SU-DHL-6 (cell line): ENCODE measurements around the gene MRGPRD.

Experiments used
- H2AFZ ChIP-seq: fragments of 200-600 bp; sonication (generic); 2 replicates; pipeline ENCODE4 v1.6.1; 2014; ENCODE audit warnings: low read depth, mild to moderate bottlenecking, moderate library complexity, mixed read lengths, antibody characterized with exemption, low read length; ENCODE audit not compliant: severe bottlenecking
- H3F3A ChIP-seq: fragments of 200-600 bp; shearing (Covaris generic); 2 replicates; pipeline ENCODE4 v1.6.0; 2016; ENCODE audit warnings: antibody characterized with exemption, mild to moderate bottlenecking; ENCODE audit not compliant: insufficient read depth
- H3K27ac ChIP-seq: fragments of 200-600 bp; sonication (generic); 2 replicates; pipeline ENCODE4 v1.5.1; 2016; ENCODE audit warnings: low read depth, mild to moderate bottlenecking, low read length, moderate library complexity, mixed read lengths
- H3K27me3 ChIP-seq: fragments of 200-600 bp; sonication (generic), shearing (Covaris generic); 2 replicates; pipeline ENCODE4 v1.6.0; 2014; ENCODE audit warnings: mild to moderate bottlenecking, low read length
- H3K36me3 ChIP-seq: fragments of 200-600 bp; sonication (generic); 2 replicates; pipeline ENCODE4 v1.6.1; 2014; ENCODE audit warnings: mild to moderate bottlenecking, low read length, mixed read lengths
- H3K4me2 ChIP-seq: fragments of 300-600, 200-600 bp; shearing (Covaris generic), sonication (generic); 2 replicates; pipeline ENCODE4 v1.6.0; 2014; ENCODE audit warnings: low read length, low read depth, mild to moderate bottlenecking; ENCODE audit not compliant: poor library complexity, severe bottlenecking
- H3K4me3 ChIP-seq: fragments of 200-600 bp; sonication (generic); 2 replicates; pipeline ENCODE4 v1.5.1; 2014; ENCODE audit warnings: antibody characterized with exemption, low read length, mild to moderate bottlenecking, mixed read lengths; ENCODE audit not compliant: insufficient read depth, poor library complexity, severe bottlenecking
- H3K79me2 ChIP-seq: fragments of 200-600 bp; sonication (generic); 2 replicates; pipeline ENCODE4 v1.6.1; 2014; ENCODE audit warnings: mild to moderate bottlenecking, low read length, moderate library complexity; ENCODE audit not compliant: insufficient read depth
- H3K9ac ChIP-seq: fragments of 200-600 bp; sonication (generic); 2 replicates; pipeline ENCODE4 v1.7.0; 2014; ENCODE audit warnings: mild to moderate bottlenecking, low read length
- H3K9me2 ChIP-seq: fragments of 200-600 bp; sonication (generic); replicated peaks from 2 replicates; pipeline ENCODE4 v1.6.1; 2014; ENCODE audit warnings: low read length; ENCODE audit not compliant: insufficient read depth
- H3K9me3 ChIP-seq: fragments of 200-600 bp; sonication (generic); 2 replicates; pipeline ENCODE4 v1.6.1; 2014; ENCODE audit warnings: low read length, mixed read lengths; ENCODE audit not compliant: insufficient read depth
- H4K20me1 ChIP-seq: fragments of 200-600 bp; sonication (generic); 2 replicates; pipeline ENCODE4 v1.6.1; 2014; ENCODE audit warnings: low read depth, mild to moderate bottlenecking, antibody characterized with exemption, low read length, moderate library complexity, mixed read lengths
- CTCF ChIP-seq: fragments of 200-600 bp; sonication (generic); IDR thresholded peaks from one replicate; pipeline ENCODE4 v1.5.1; 2017; ENCODE audit warnings: antibody characterized with exemption, mild to moderate bottlenecking, low read length, moderate library complexity; ENCODE audit not compliant: insufficient read depth, poor library complexity, severe bottlenecking
- EZH2phosphoT487 ChIP-seq: fragments of 200-600 bp; sonication (generic), shearing (Covaris generic); conservative IDR thresholded peaks from 2 replicates; pipeline ENCODE4 v1.6.1; 2018; ENCODE audit warnings: mild to moderate bottlenecking, antibody characterized with exemption, low read length, moderate library complexity, mixed read lengths

MRGPRD gene

DNA sequence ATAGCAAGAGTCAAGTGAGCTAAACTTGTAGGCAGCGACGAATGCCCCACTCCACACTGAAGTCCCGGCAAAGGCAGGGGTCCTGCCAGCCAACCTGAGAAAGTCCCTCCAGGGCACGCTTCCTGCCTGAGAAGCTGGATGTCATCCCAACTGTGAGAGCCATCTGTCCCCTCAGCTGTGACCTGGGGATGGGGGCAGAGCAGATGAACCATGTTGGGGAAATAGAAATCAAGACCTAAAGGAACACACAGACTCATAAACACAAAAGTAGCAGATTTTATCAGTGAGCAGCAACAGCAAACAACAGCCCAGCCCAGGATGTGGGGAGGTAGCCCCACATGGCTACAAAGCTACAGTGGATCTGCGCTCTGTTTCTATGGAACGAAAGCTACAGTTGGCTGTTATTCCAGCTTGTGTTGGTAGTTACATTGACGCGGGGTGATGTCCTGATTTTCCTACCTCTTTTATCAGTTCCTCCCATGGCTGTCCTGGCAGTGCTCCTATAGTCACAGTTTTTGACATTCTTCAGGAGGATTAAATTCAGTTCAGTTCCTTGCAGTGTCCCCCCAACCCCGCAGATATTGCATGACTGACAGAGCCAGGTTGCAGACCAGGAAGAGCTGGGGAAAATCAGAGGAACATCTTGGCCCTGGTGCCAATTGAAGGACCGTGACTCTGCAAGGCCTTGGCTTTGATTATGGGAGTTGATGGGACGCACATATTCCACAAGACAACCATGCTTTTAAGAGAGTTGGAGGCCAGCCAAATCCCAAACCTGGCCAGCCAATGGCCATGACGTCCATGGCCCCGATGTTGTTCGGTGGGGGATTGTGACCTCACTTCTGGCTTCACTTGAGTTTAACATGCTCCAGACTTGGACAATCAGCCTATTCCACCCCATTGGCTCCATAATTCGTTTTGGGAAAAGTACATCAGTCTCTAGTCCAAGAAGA lies 14.6 kb downstream of the MRGPRD start:
- Histone ChIP-seq H3K9ac (no peak overlapping the region), H3K4me2 (no peak overlapping the region), H2AFZ (no peak overlapping the region), H3K27ac (no peak overlapping the region), H3K9me2 (no peaks in the 10 kb centered on the region), H3K27me3 (no peaks in the 10 kb centered on the region), H4K20me1 (no peaks in the 10 kb centered on the region), H3K9me3 (no peaks in the 10 kb centered on the region), H3K36me3 (no peaks in the 10 kb centered on the region), H3K4me3 (no peak overlapping the region), H3F3A (no peaks in the 10 kb centered on the region), H3K79me2 (no peaks in the 10 kb centered on the region)
- TF ChIP-seq EZH2phosphoT487 (no peak), CTCF (no peak)

- H3K9me2 ChIP-seq = no peaks in the 10 kb centered on the region
- H4K20me1 ChIP-seq = no peaks in the 10 kb centered on the region
- H3K4me2 ChIP-seq = no peak overlapping the region
- no peaks in the 10 kb centered on the region for H3K36me3 ChIP-seq
- no peak overlapping the region for H2AFZ ChIP-seq
- H3K9ac ChIP-seq = no peak overlapping the region
- H3K9me3 ChIP-seq = no peaks in the 10 kb centered on the region
- no peaks in the 10 kb centered on the region for H3K79me2 ChIP-seq
- H3K27ac ChIP-seq = no peak overlapping the region
- H3F3A ChIP-seq = no peaks in the 10 kb centered on the region
- no peak overlapping the region for H3K4me3 ChIP-seq
- TF ChIP-seq EZH2phosphoT487 (no peak), CTCF (no peak)
- H3K27me3 ChIP-seq = no peaks in the 10 kb centered on the region
Observed at GRCh38 chr11:68963779-68964178, 17.0 kb downstream of the MRGPRD start.

- no peak overlapping the region for H3K4me2 ChIP-seq
- no peak overlapping the region for H3K27ac ChIP-seq
- no peaks in the 10 kb centered on the region for H4K20me1 ChIP-seq
- H3K79me2 ChIP-seq = no peaks in the 10 kb centered on the region
- no peak overlapping the region for H3K9ac ChIP-seq
- no peaks in the 10 kb centered on the region for H3K9me3 ChIP-seq
- no peaks in the 10 kb centered on the region for H3K9me2 ChIP-seq
- H3K4me3 ChIP-seq = no peak overlapping the region
- TF ChIP-seq CTCF (no peak), EZH2phosphoT487 (no peak)
- no peaks in the 10 kb centered on the region for H3K36me3 ChIP-seq
- no peaks in the 10 kb centered on the region for H3F3A ChIP-seq
- H3K27me3 ChIP-seq = no peaks in the 10 kb centered on the region
- no peak overlapping the region for H2AFZ ChIP-seq
Observed at GRCh38 chr11:68962527-68963250, 18.1 kb downstream of the MRGPRD start.
